ENCODE data around the gene IFT80.

DNA sequence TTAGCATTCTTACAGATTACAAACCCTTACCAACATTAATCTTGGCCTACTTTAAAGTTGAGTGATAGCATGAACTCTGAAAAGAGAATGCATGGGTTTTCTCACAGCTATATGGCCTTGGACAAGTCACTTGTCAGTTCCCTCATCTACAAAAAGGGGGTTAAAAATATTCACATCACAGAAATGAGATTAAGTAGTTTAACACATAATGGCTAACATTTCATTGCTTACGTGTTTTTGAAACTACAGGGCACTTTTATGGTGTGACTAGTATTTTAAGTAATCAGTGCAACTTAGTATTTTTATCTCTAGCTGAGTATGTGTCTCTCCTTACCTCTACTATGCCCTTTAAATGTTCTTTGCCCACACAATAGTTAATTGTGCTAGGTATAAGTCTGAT is 36.7 kb upstream of the IFT80 start:
- TF ChIP-seq, protein P1, sequence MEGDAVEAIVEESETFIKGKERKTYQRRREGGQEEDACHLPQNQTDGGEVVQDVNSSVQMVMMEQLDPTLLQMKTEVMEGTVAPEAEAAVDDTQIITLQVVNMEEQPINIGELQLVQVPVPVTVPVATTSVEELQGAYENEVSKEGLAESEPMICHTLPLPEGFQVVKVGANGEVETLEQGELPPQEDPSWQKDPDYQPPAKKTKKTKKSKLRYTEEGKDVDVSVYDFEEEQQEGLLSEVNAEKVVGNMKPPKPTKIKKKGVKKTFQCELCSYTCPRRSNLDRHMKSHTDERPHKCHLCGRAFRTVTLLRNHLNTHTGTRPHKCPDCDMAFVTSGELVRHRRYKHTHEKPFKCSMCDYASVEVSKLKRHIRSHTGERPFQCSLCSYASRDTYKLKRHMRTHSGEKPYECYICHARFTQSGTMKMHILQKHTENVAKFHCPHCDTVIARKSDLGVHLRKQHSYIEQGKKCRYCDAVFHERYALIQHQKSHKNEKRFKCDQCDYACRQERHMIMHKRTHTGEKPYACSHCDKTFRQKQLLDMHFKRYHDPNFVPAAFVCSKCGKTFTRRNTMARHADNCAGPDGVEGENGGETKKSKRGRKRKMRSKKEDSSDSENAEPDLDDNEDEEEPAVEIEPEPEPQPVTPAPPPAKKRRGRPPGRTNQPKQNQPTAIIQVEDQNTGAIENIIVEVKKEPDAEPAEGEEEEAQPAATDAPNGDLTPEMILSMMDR (IDR thresholded peaks at IDR 0.05; ENCODE audit: extremely low read depth in 1 of 2, insufficient read depth in 1 of 2, low read depth in 1 of 2, low read length in 2 of 2): no peak
- TF ChIP-seq MYC (IDR thresholded peaks at IDR 0.05; ENCODE audit: low read depth, low read length): no peak
- no peak for TF ChIP-seq POLR2A (IDR thresholded peaks at IDR 0.05; ENCODE audit: low read depth, low read length)
- no peak for TF ChIP-seq EZH2 (IDR thresholded peaks at IDR 0.05; ENCODE audit: borderline replicate concordance, low read depth, low read length, severe bottlenecking)
- TF ChIP-seq, protein P2, sequence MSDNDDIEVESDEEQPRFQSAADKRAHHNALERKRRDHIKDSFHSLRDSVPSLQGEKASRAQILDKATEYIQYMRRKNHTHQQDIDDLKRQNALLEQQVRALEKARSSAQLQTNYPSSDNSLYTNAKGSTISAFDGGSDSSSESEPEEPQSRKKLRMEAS (IDR thresholded peaks at IDR 0.05; ENCODE audit: insufficient read depth, insufficient read length): no peak
- no peak for TF ChIP-seq JUN (IDR thresholded peaks at IDR 0.05; ENCODE audit: borderline replicate concordance, insufficient read depth, insufficient read length, low read depth)
- no peak for TF ChIP-seq GATA2 (IDR thresholded peaks at IDR 0.05; ENCODE audit: insufficient read depth, insufficient read length, low read depth, low read length)
- no peak for TF ChIP-seq FOS (IDR thresholded peaks at IDR 0.05; ENCODE audit: borderline replicate concordance, insufficient read depth, low read length)
- no peak for TF ChIP-seq POLR2AphosphoS5 (IDR thresholded peaks at IDR 0.05; ENCODE audit: insufficient read depth, low read depth, low read length)

All from endothelial cell of umbilical vein (primary cell).